ENCODE measurements around the gene NFIC.

NFIC gene

GRCh38 chr19:3322199-3322978 lies 44.0 kb upstream of the NFIC start:
- Histone ChIP-seq H3K36me3 (ENCODE audit: insufficient read depth, low read length) (no peaks in the 10 kb centered on the region), H3K27me3 (ENCODE audit: insufficient read depth, low read length, poor library complexity) (no peaks in the 10 kb centered on the region), H2AFZ (ENCODE audit: low read depth, low read length) (no peak overlapping the region), H3K4me2 (ENCODE audit: insufficient read depth, low read length) (no peak overlapping the region), H3K27ac (ENCODE audit: low read length) (no peak overlapping the region), H3K9ac (ENCODE audit: low read depth, low read length) (no peak overlapping the region), H3K4me3 (ENCODE audit: low read depth in 1 of 2, low read length in 2 of 2) (no peak overlapping the region), H3K79me2 (ENCODE audit: insufficient read depth, low read length) (no peaks in the 10 kb centered on the region), H3K4me1 (ENCODE audit: insufficient read depth, low read length) (no peaks in the 10 kb centered on the region), H3K9me3 (ENCODE audit: insufficient read depth, low read length, severe bottlenecking) (no peaks in the 10 kb centered on the region), H4K20me1 (ENCODE audit: insufficient read depth, low read length) (no peaks in the 10 kb centered on the region)
- DNase-seq (no peak), ATAC-seq (ENCODE audit: insufficient read depth, low read depth) (no peak)
- TF ChIP-seq EZH2 (IDR thresholded peaks at IDR 0.05; ENCODE audit: borderline replicate concordance, low read depth, low read length, severe bottlenecking) (no peak), CTCF (IDR thresholded peaks at IDR 0.05; ENCODE audit: borderline replicate concordance, extremely low read depth, low read length, poor library complexity, severe bottlenecking) (no peak)

GRCh38 chr19:3323026-3323425 lies 43.4 kb upstream of the NFIC start:
- Histone ChIP-seq H2AFZ (ENCODE audit: low read depth, low read length) (no peak overlapping the region), H3K4me2 (ENCODE audit: insufficient read depth, low read length) (no peak overlapping the region), H3K79me2 (ENCODE audit: insufficient read depth, low read length) (no peaks in the 10 kb centered on the region), H3K27ac (ENCODE audit: low read length) (no peak overlapping the region), H3K4me3 (ENCODE audit: low read depth in 1 of 2, low read length in 2 of 2) (no peak overlapping the region), H3K36me3 (ENCODE audit: insufficient read depth, low read length) (no peaks in the 10 kb centered on the region), H3K9me3 (ENCODE audit: insufficient read depth, low read length, severe bottlenecking) (no peaks in the 10 kb centered on the region), H3K9ac (ENCODE audit: low read depth, low read length) (no peak overlapping the region), H4K20me1 (ENCODE audit: insufficient read depth, low read length) (no peaks in the 10 kb centered on the region), H3K27me3 (ENCODE audit: insufficient read depth, low read length, poor library complexity) (no peaks in the 10 kb centered on the region), H3K4me1 (ENCODE audit: insufficient read depth, low read length) (no peaks in the 10 kb centered on the region)
- no peak for DNase-seq
- ATAC-seq (ENCODE audit: insufficient read depth, low read depth): no peak
- no peak for TF ChIP-seq CTCF (IDR thresholded peaks at IDR 0.05; ENCODE audit: borderline replicate concordance, extremely low read depth, low read length, poor library complexity, severe bottlenecking)
- no peak for TF ChIP-seq EZH2 (IDR thresholded peaks at IDR 0.05; ENCODE audit: borderline replicate concordance, low read depth, low read length, severe bottlenecking)

- H3K4me3 ChIP-seq (ENCODE audit: low read depth in 1 of 2, low read length in 2 of 2): no peak overlapping the region
- ATAC-seq (ENCODE audit: insufficient read depth, low read depth): no peak
- no peaks in the 10 kb centered on the region for H3K79me2 ChIP-seq (ENCODE audit: insufficient read depth, low read length)
- no peaks in the 10 kb centered on the region for H4K20me1 ChIP-seq (ENCODE audit: insufficient read depth, low read length)
- no peak overlapping the region for H3K9ac ChIP-seq (ENCODE audit: low read depth, low read length)
- no peak for DNase-seq
- H3K9me3 ChIP-seq (ENCODE audit: insufficient read depth, low read length, severe bottlenecking): no peaks in the 10 kb centered on the region
- TF ChIP-seq CTCF (IDR thresholded peaks at IDR 0.05; ENCODE audit: borderline replicate concordance, extremely low read depth, low read length, poor library complexity, severe bottlenecking): no peak
- no peak for TF ChIP-seq EZH2 (IDR thresholded peaks at IDR 0.05; ENCODE audit: borderline replicate concordance, low read depth, low read length, severe bottlenecking)
- H3K4me1 ChIP-seq (ENCODE audit: insufficient read depth, low read length): no peaks in the 10 kb centered on the region
- no peaks in the 10 kb centered on the region for H3K27me3 ChIP-seq (ENCODE audit: insufficient read depth, low read length, poor library complexity)
- no peak overlapping the region for H3K27ac ChIP-seq (ENCODE audit: low read length)
- H2AFZ ChIP-seq (ENCODE audit: low read depth, low read length): no peak overlapping the region
- no peaks in the 10 kb centered on the region for H3K36me3 ChIP-seq (ENCODE audit: insufficient read depth, low read length)
- H3K4me2 ChIP-seq (ENCODE audit: insufficient read depth, low read length): no peak overlapping the region
Measured at GRCh38 chr19:3323658-3324057, 42.7 kb upstream of the NFIC start.

Measured in DND-41 (cell line).